ENCODE results near the gene RAB11FIP3.
"Not testable (repeated sequence)": the region's sequence is repeated elsewhere in the genome, so short reads cannot be mapped to it uniquely, and the experiment has no call there.

Gene RAB11FIP3

DNA sequence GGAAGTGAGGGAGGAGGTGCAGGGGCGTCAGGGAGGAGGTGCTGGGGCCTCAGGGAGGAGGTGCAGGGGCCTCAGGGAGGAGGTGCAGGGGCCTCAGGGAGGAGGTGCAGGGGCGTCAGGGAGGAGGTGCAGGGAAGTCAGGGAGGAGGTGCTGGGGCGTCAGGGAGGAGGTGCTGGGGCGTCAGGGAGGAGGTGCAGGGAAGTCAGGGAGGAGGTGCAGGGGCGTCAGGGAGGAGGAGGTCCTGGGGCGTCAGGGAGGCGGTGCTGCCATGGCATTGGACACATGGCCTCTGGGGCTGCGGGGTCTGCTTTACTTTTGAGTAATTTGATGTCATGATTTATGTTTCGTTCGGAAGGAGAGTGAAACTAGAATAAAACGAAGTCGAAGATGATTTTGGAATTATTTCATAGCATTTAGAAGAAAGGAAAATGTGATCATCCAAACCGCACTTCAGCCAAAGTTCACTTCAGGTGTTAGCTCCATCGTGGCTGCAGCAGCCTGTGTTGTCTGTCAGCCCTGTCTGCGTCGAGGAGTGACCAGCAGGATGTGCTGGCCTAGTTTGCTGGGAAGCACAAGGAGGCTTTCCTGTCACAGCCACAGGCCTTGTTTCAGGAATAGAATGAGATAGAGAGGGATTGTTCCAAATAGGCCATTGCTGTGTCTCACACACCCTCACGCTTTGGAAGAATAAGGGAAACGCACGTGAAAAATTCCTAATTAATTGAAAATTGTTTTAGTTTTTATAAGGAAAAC lies 42.8 kb downstream of the RAB11FIP3 start:
- DNase-seq, result no peak

DNA sequence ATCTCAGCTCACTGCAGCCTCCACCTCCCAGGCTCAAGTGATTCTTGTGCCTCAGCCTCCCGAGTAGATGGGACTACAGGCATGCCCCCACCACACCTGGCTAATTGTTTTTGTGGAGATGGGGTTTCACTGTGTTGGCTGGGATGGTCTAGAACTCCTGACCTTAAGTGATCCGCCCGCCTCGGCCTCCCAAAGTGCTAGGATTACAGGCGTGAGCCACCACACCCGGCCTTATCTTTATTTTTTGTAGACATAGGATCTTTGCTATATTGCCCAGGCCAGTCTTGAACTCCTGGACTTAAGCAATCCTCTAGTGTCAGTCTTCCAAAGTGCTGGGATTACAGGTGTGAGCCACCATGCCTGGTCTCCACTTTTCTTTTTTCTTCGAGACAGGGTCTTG lies 44.0 kb downstream of the RAB11FIP3 start:
- not testable (repeated sequence) for DNase-seq

DNA sequence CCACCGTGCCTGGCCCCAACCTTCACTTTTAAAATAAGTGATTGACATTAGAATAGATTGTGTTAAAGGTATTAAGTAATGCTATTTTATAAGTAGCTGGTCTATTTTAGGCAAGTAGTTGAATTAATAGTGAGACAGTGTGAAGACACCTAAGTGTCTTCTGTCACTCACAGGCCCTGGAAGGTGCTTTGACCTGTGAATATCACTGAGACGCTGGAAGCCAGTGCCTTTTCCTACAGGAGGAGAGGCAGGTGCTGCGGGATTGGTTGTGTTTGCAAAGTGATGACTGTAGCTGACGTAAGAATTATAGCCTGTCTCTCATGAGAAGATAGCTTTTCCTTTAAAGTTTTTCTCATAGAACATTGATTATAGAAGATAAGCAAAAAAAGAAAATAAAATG lies 45.0 kb downstream of the RAB11FIP3 start:
- no peak for DNase-seq

DNA sequence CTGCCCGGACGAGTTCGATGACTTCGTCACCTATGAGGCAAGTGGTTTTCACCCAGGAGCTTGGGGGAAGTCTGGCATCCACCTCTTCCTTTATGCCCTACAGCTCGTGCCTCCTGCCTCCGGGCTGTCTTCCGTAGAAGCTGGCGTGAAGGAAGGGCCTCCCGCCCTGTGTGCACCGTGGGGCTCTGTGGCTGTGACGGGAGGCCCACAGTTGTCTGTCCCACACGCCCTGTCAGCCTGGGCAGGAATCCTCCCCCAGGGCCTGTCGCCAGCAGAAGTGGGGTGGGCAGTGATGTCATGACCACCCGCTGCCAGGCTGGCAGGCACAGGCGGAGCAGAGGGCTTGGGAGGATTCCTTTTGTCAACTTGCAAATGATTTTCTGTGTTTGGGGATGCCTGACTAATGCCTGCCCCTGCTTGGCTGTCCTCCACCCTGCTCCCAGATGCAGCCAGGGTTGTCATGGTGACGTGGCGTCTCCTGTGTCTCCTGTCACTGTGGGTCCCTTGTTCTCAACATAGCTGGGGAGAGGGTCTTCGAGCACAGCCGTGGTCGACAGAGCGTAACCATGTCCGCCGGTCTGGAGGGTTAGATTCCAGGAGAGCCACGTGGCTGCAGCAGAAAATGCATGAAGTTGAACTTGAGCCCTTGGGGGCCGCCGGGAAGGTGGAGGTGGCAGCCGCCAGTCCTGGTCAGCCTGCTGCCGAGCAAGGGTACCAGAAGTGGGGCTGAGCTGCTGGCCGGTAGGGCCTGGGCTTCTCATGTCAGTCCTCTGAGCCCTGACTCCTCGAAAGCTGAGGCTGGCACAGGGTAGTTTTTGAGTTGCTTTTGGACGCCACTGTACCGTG lies 46.1 kb downstream of the RAB11FIP3 start:
- no peak for DNase-seq

DNA sequence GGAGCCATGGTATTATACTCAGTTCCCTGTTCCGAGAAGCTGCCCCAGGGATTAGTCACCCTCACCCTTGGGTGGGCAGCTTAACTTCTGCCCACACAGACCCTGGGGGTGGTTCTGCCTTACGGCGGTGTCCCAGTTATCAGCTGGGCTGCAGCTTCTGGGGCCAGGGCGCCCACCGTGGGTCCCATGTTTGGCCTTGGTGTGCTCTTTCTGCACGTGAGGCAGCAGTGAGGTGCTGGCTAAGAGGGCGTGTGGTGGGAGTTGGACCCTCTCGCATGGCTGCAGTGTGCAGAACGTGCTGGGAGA lies 46.7 kb downstream of the RAB11FIP3 start:
- DNase-seq, result no peak

DNA sequence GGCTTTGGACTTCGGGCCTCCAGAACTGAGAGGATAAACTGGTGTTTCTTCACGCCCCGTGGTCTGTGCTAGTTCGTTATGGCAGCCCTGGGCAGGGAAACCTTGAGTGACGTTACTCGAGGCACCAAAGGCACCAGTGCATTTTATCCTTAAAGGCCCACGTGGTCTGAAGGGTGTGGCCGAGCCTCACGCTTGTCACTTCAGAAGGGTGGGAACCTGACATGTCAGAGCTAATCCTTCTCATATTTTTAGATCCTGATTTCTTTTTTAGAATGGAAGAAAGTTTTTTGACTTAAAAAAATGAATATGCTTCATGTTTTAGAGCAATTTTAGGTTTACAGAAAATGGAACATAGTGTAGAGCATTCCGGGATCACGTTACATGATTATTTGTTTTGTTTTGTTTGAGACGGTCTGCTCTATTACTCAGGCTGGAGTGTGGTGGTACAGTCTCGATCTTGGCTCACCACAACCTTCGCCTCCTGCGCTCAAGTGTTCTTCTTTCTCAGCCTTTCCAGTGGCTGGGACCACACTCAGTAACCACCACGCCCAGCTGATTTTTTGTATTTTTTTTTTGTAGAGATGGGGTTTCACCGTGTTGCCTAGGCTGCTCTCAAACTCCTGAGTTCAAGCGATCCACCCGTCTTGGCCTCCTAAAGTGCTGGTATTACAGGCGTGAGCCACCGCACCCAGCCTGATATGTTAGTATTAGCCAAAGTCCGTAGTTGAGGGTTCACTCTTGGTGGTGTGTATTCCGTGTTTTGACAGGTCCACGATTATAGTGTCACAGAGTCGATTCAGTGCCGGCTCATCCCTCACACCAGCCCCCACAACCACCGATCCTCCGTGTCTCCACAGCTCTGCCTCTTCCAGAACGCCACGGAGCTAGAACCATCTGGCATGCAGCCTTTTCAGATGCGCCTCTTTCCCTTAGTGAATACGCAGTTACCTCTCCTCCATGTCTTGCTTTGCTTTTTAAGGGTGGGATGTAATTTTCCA lies 47.9 kb downstream of the RAB11FIP3 start:
- no peak for DNase-seq

DNA sequence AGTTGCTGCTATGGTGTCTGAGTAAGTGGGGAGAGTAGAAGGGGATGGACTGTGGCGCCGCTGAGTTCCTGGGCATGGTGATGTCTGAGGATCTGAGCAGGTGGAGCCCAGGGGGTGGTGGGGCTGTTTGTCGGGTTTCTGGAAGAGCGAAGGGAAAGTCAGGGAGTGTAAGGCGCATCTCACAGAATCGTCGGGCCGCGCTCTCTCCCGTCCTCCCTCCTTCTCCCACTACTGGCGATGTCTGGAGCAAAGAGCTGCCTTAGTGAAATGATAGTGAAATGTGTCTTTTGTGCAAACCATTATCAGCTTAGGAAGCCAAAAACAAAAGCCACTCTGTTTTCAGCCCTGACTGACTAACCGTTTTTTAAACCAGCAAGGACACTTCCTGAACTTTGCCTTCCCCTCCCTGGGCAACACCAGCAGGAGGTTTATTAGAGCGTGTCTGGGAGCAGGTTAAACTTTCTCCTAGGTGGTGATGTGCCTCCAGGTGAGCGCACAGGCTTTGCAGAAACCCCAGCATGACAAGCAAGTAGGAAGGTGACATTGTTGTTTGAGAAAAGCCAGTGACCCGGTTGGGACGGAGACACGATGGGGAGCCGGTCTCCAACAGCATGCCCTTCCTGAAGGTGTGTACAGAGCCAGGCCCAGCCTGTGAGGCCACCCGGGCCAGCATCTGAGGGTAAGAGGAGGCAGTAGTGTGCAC lies 49.1 kb downstream of the RAB11FIP3 start:
- DNase-seq, result no peak

DNA sequence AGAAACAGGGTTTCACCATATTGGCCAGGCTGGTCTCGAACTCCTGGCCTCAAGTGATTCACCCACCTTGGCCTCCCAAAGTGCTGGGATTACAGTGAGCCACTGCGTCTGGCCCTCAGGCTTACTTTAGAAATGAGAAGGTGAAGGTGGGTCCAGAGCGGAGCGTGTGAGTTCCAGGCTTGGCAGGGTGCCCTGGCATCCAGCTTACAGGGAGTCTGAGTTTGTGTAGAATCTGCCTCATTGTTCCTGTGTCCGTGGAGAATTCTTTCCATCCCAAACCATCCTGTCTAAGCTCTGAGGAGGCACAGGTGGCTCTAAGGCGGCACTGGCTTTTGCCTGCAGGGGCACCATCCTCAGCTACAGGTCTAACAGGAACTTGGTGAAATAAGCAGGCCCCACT lies 50.6 kb downstream of the RAB11FIP3 start:
- DNase-seq, result no peak

DNA sequence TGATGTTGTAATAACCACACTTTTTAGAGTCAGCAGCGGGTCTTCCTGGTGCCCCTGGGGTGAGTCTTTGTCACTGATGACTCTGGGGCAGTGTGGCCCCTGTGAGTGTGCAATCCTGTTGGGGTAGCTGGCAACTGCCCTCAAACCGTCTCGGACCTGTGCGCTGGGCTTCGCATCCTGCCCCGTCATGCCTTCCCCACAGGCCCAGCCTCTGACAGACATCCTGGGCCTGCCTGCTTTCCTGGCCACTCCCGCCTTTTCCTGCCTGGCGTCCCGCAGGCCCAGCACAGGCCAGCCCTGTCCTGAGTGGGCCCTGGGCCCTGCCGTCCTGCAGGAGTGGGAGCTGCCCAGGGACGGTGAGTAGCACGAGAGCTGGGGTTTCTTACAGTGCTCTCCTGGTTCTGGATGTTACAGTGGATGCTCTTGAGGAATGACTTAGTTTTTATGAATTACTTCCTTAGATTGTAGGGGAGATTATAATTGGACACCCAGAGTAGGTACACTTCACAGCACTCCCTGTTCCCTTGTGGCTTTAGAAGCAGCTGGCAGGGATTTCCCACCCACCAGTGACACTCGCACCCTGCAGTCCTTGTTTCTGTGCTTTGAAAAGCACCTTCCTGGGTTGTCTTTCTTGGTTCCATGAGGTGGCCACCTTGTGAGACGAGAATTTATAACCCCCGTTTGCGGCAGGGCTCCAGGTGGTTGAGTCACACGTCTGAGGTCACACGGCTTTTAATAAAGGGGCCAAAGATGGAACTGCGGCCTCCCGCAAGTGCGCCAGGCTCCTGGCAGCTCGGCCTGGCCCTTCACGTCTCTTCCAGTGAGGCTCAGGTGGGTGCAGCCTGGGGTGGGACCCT lies 52.1 kb downstream of the RAB11FIP3 start:
- no peak for DNase-seq

DNA sequence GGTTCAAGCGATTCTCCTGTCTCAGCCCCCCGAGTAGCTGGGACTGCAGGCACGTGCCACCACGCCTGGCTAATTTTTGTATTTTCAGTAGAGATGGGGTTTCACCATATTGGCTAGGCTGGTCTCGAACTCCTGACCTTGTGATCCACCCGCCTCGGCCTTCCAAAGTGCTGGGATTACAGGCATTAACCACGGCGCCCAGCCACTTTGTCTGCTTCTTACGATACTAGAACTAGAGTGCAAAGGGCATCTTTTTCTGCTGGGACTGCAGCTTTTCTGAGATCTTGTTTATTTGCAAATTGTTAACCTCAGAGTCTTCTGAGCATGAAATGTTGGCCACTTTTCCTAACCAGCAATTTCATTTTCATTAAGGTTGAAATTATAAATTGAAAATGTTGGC lies 52.8 kb downstream of the RAB11FIP3 start:
- DNase-seq, result not testable (repeated sequence)

DNA sequence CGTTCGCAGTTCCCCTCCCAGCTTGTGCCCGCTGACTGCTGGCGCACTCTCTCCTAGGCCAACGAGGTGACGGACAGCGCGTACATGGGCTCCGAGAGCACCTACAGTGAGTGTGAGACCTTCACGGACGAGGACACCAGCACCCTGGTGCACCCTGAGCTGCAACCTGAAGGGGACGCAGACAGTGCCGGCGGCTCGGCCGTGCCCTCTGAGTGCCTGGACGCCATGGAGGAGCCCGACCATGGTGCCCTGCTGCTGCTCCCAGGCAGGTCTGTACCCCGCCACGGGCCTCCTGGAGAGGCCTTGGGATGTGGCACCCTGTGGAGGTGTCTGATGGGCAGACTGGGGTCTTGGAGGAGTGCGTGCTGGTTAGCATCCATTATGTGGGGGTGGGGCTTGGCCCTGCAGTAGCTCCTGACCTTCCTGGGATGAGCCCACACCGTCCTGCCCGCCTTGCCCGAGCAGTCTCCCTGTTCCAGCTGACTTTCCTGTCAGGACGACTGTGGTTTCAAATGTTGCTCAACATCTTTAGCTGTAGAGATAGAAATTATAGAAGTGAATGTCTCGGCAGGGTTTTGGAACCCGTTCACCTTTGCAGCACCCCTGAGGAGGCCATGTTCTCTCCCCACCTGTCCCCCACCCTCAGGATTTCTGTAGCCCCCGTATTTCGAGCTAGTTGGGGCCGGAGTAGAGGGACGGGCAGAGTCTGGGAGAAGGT lies 57.2 kb downstream of the RAB11FIP3 start:
- no peak for DNase-seq

DNA sequence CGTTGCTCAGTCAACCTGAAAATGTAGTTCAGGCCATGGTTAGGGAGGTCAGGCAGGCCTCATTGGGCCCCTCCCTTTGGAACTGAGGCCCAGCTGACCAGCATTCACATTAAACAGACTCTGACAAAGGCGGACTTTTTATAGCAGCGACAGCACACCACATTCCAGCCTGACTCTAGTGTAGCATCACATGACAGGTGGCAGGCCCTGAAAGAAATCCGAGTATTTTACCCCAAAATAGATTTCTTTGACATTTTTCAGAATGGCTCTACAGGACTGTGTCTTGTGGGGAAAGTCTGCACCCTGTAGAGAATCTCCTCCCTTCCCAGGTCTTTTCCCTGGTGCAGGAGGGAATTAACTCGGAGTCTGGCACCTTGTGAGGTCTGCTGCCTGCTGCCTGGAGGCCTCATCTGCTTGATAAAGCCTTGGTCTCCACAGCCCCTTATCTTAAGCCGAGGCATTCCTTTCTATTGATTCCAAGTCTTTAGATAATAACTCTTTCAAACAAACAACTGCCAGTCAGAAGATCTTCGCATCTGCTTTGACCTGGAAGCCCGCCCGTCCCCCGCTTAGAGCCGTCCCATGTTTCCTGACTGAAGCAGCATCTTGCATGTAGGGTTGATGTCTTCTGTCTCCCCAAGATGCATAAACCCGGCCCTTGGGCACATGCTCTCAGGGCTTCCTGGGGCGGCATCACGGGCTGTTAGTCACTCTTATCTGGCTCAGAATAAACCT lies 58.1 kb downstream of the RAB11FIP3 start:
- DNase-seq, result no peak

DNA sequence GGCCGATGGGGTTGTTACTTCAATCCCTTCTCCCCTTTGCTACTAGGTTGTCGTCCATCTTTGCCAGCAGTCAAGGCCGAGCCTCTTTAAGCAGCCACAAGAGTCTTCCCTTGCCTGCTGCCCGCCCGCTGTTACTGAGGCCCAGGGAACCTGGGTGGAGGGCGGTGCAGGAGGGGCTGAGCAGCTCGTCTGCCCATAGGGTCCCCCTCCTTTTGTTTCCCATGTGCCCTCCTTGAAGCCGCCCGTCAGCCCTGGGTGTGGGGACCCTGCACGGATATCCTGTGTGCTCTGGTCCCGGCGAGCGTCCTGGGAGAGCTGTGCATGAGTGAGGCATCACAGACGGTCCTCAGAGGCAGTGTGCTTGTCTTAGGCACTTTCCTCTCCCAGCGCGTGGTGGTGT lies 64.2 kb downstream of the RAB11FIP3 start:
- no peak for DNase-seq

DNA sequence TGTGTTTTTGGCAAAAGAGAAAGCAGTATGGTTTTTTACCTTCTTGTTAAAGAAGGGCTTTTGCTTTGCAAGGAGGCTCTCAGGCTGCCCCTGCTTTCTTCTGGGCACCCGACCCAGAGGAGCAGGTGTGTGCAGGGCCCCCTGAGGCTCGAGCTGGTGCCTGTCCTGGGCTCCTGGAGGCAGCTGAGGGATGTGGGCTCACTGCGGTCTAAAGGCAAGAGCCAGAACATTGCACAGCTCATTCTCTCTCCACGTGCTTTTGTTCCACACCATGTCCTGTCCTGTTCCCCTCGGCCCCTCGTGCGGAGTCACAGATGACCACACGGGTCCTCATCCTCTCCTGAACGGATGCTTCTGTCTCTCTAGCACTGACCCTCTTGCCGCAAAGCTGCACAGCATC lies 65.3 kb downstream of the RAB11FIP3 start:
- no peak for DNase-seq

DNA sequence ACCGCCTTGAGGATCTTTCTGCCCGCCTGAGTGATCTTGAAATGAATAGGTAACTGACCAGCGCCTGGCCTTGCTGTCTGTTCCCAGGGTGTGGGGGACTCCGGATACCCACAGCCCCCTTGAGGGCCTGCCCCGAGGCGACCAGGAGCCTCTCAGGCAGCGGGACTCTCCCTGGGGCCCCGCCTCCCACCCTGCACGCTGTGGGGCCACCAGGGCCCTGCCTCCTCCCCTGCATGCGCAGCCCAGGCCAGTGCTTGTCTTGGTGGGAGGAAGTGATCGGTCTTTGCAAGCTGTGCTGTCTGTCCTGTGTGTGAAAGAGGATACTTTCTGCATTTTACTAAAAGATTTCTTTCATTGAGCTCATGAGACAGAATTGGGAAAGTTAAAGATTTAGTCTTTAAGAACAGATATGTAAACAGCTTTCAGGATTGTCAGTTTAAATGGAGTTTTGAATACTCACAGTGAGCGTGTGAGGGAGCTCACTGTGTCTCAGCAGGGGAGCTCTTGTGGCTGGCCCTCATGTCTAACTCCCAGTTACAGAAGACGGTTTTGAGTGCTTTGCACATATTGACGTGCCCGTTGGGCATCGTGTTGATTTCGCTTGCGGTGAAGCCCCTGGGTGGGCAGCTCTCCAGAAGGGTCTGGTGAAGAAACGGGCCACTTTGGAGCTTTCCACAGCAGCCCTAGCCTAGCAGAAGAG lies 65.9 kb downstream of the RAB11FIP3 start:
- no peak for DNase-seq

DNA sequence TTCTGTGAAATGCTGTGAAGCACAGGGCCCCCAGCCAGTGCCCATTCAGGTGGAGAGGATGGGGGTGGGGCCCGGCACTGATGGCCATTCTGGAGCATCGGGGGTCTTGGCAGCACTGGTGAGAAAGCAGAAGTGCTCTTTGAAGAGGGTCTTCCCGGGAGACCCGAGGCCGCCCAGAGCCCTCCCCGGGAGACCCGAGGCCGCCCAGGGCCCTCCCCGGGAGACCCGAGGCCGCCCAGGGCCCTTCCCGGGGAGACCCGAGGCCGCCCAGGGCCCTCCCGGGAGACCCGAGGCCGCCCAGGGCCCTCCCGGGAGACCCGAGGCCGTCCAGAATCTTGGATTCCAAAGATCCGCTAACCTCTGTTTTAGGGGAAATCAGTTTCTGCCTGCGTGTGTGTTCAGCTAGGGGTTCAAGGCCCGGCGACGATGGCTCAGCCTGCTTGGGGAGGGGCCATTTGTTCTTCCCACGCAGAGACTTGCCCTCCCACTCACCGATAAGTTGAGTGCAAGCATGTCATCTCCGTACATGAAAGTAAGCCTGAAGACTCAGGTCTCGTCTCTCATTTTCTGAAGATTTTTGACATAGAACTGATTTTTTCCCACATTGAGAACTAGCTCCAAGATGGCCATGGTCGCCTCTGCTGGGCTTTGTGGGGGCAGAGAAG lies 66.9 kb downstream of the RAB11FIP3 start:
- no peak for DNase-seq

DNA sequence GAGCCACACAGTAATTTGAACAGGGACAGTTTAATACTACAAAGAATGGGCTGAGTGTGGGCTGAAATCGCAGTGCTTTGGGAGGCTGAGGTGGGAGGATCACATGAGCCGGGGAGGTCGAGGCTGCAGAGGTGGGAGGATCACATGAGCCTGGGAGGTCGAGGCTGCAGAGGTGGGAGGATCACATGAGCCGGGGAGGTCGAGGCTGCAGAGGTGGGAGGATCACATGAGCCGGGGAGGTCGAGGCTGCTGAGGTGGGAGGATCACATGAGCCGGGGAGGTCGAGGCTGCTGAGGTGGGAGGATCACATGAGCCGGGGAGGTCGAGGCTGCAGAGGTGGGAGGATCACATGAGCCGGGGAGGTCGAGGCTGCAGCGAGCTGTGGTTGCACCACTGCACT lies 69.2 kb downstream of the RAB11FIP3 start:
- DNase-seq, result not testable (repeated sequence)

DNA sequence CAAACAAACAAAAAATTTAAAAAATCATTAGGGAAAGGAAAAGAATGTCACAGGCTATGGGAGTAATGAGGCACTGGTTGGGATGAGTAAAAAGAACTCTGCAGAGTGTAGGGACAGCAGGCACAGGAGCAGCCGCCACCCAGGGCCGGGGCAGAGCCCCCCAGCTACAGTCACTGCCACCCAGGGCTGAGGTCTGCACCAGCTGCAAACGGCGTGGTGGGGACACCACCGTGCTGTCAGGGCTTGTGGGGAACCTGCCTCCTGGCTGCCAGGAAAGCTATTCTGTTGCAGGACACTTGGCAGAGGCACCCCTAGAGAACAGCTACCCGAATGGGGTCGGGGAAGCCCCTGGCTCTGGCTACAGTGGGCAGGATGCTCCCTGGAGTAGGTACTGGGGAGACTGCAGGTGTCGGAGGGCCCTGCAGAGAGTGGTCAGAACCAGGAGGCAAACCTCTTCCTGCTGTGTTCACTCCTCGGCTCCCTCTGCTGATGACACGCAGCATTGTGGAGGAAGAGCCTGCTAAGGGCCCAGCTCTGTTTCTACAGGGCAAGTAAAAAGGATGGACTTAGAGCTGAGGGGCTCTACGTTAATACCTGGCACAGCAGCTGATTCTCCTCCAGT lies 69.8 kb downstream of the RAB11FIP3 start:
- DNase-seq, result no peak

All from NCI-H510A (cell line).